ENCODE data around the gene ULBP3.
A peak's percentile ranks its signal among the peaks of the same experiment; 100 is the strongest.
"Not testable (repeated sequence)": the region's sequence is repeated elsewhere in the genome, so short reads cannot be mapped to it uniquely, and the experiment has no call there.

ULBP3 gene

GRCh38 chr6:150038202-150039062, 30.5 kb downstream of the ULBP3 start:
- no peak for DNase-seq

DNA sequence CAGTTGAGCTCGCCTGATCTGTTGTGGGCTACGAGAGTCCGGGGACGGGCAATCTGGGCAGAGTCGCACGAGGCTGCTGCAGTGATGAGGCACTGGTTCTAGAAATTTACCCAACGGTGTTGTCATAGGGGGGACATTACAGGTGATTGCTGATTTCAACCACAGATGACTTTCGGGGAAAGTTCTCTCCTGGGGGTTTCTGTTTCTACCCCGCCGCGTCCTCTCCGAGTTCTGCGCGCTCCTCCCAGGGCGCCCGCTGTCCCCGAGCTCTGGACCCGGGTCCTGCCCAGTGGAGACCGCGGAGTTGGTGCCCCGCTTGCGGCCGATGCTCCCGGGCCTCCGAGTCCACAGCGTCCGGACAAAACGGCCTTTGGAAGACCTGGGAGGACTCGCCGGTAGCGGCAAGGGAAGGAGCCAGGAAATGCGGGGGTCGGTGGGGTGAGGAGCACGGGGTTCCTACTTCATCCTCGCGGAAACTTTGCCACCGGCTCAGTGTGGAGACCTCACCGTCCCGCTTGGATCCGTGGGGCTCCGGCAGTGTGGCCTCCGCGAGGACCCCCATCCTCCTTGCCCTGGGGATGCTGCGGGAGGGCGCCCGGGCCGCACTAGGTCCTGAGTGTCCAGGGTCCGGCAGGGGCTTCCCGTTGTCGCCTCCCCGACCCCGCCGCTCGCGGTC, 31.3 kb downstream of the ULBP3 start:
- no peak for DNase-seq

DNA sequence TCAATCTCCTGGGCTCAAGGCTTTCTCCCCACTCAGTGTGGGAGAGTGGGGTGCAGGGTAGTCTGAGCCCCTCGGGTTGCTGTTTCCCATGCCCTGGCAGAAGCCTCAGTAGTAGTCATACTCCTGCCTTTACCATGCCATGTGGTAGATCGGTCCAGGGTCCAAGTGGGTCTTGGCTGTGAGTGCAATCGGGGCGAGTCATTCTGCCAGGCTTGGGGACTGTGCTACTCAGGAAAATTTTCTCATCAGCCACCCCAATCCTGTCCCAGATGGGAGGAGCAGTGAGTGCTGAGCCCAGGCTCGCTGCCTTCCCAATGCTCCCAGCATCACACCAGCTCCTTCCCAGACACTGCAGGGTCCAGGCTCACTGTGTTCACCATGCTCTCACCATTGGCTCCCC, 32.8 kb downstream of the ULBP3 start:
- DNase-seq = no peak

DNA sequence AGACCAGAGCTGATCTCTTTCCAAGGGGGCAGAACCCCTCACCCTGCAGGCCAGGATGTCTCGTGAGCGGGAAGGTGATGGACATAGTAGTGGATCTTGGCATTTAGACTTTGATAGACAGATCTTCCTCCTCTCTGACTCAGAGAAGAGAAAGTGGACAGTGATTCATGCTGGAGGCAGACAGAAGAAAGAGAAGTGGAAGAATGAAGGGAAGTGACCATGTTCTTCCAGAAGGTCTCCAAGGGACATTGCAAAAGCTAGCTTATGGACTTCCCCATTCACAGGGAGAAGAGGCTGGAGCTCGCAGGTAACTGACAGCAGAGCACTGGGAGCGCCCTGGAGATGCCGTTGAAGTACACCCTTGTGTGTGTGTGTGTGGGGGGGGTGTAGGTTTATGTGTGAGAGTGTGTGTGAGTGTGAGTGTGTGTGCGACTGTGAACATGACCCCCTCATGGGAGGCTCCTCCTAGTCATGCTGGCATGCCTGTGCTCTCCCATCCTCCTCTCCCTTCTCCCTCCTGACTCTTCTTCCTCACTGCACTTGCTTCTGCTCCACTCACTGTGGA, 35.6 kb downstream of the ULBP3 start:
- DNase-seq = no peak

GRCh38 chr6:150032598-150032997, 36.3 kb downstream of the ULBP3 start:
- DNase-seq = no peak

- DNase-seq = no peak
Measured at GRCh38 chr6:150030611-150031010, 38.3 kb downstream of the ULBP3 start.

DNA sequence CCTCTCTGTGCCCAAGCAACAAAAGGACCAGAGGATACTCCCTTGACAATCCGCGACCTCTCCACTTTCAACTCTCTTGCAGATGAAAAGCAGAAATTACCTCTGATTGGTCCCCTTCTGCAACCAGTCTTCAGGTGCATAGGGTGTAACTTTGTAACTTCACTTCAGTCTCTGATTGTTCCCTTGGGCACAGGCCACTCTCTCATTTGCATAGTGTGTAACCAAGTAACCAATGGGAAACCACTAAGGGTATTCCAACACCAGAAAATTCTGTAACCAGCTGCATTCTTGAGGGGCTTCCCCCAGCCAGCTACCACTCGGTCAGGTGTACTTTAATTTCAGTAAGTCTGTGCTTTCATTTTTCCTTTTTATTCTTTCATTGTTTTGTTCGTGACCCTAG, 39.2 kb downstream of the ULBP3 start:
- no peak for DNase-seq

GRCh38 chr6:150029276-150029675, 39.6 kb downstream of the ULBP3 start:
- no peak for DNase-seq

DNA sequence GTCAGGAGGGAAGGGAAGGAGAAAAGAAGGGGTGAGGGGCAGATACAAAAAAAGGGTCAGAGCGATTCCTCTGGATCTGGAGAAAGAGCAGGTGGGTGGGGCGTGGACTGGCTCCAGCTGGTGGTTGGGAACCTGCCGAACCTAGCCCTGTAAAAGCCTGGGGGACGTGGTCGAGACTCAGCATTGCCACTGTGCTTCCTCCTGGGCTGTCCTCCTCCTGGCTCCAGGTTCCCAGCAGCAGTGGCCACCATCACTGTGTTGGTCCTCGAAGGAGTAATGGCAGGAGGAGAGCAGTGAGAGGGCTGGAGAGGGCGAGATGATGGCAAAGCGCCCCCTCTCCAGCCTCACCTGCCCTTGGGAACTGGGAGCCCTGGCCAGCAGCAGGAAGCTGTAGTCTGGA, 40.1 kb downstream of the ULBP3 start:
- DNase-seq = no peak

- DNase-seq = no peak
Measured at GRCh38 chr6:150027806-150028565, 40.9 kb downstream of the ULBP3 start.

- no peak for DNase-seq
Measured at GRCh38 chr6:150026976-150027805, 41.7 kb downstream of the ULBP3 start.

DNA sequence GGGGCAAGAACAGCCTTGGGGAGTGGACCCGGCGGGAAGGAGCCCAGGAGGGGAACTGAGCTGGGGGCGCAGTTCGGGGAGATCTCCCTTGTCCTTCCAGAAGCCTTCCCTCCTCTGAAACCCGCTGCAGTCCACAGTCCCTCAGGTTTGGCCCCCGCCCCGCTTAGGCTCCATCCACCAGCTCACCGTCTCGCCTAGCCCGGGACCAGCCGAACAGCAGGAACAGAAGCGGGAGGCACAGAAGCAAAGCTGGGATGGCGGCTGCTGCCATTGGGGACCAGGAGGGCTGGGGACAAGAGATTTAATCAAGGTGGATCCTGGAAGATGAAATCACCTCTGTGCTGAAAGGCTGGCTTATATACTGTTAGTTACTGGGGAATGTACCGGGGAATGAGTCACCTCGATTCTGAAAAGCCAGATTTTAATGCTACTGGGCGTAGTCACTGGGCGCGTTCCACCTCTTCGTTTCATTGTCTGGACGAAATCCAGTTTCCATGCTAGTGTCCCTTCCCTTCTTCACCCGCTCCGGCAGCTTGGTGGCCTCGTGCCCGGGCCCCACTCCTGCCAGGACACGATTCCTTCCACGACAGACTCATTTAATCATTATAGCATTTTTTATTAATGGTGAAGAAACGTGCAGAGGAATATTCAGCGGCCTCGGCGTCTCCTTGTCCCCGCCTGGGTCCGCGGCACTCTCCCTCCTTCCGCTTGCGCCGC, 43.6 kb downstream of the ULBP3 start, which contains the start of gene RAET1L:
Gene RAET1L (minus strand): TSS at position 332 of the 717 bp plus-strand sequence. CDS start 61 bp downstream, at position 271.
- DNase-seq = peak; percentile 53

DNA sequence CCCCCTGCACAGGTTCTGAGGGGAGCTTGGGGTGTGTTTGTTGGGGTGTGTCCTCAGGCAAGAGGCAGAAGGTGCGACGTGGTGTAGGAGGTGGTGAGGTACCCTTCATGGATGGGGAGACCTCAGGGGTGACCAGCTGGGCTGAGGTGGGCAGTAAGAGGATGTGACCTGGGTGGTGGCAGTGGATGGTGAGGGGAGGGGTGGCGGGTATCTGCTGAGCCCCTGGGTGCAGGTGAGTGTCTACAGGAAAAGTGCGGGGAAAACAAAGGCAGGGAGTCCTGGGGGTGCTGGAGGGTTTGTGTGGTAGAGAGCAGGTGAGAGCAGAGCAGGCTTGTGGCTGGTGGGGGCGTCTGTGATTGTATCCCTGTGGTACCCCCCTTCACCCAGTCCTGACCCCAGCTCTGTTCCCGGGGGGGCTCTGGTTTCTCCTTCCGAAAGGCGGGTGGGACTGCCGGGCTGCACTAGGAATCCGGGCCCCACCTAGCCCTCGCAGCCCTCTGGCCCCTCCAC, 44.2 kb downstream of the ULBP3 start:
- no peak for DNase-seq

DNA sequence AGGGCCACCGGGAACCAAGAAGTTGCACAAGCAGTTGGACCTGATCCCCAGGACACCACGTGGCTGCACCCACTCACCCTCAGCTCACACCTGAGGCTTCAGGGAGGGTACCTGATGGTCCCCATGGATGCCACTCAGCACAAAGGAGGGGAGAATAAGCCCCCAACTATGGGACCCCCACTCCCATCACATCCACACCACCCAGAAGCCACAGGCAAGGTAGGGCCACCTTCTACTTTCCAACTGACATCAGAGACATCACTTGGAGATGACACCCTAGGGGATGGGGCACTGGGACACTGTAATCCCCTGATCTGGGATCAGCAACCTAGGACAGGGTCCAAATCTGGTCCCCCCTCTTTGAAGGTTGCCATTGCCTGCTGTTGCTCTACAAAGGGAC, 44.9 kb downstream of the ULBP3 start:
- not testable (repeated sequence) for DNase-seq

GRCh38 chr6:150021870-150022269, 47.1 kb downstream of the ULBP3 start:
- DNase-seq = not testable (repeated sequence)

- no peak for DNase-seq
Measured at GRCh38 chr6:150018846-150019580, 49.9 kb downstream of the ULBP3 start.

GRCh38 chr6:150017186-150017521, 51.8 kb downstream of the ULBP3 start:
- DNase-seq = not testable (repeated sequence)

DNA sequence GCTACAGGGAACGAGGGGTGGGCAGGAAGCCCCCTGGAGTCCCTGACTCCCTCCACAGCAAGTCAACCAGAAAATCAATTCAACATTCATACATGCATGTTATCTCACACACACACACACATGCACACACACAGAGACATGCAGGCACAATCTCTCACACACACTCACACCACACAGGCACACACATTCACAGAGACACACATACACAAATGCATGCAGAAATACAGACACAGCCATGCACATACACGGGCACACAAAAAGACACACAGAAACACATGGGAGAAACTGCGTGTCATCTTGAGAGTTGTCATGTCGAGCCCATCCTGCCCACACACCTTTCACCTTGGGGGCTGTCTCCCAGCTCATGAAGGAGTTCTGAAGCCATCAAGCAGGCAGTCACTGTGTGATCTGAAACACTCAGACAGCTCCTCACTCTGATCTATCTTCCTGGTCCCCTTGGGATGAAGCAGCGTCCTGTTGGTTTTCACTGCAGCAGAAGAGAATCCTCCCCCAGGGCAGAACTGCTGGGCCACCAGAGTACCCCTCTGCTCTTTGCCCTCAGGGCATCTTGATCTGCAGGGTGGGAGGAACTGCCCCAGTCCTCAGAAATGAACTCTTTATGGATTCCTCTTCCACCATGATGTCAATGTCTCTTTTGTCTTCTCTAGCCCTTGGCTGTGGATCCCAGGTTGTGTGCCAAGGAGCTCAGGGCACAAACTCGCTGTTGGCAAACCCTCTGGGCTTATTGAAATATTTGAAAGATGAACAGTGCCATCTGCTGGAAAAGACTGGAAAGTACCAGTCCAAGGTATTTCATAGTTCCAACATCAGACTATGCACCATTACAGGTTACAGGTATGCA, 52.4 kb downstream of the ULBP3 start:
- peak; percentile 70 for DNase-seq

DNA sequence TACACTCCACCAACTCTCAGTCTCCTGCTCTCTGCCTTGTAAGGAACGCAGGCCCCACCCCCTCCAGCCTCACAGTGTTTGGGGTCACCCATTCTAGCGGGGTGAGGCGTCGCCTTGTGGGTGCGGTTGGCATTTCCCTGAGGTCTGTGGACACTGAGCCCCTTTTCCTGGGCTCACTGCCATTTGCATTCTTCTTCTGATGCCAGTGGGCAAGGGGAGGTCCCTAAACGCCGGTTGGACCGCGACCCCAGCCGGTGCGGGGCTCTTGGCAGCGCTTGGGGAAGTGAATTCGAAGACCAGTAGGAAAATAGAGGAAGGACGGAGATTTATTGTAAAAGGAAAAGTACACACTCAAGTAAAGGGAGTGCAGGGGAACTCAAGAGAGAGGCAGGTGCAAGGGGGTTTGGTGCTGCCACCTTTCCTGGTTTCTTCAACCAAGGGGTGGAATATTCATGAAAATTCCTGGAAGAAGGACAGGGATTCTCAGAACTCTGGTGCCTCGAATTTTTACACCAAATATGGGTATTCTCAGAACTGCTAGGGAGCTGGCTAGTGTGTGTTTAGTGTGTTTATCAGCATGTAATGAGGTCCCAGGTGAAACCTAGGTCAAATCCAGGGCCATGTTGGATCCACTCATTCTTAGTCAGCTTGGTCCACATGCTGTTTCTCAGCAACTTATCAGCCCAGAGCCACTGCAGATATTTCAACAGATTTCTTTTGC, 53.5 kb downstream of the ULBP3 start:
- not testable (repeated sequence) for DNase-seq

Data from stimulated activated CD4-positive, alpha-beta T cell treated with anti-CD3 and anti-CD28 coated beads, Interleukin-4, amount 100 ng/mL, for 24 hours (primary cell).